ENCODE measurements around the gene UBR4. TPM values are rescaled to one million over a fixed set of nuclear protein-coding genes. Genes with fewer than 3 reads are reported as not detected.
A peak's percentile ranks its signal among the peaks of the same experiment; 100 is the strongest.
"Not testable (repeated sequence)": the region's sequence is repeated elsewhere in the genome, so short reads cannot be mapped to it uniquely, and the experiment has no call there.

The UBR4 gene
- total RNA-seq, 4 donors from 2014 or later = 132 to 268 (median 170) TPM

- no peak overlapping the region for H3K27ac ChIP-seq (replicated peaks in 1 of 4)
- intact Hi-C loops (cut with DNase I) = no loop called here
- TF ChIP-seq EP300 (IDR thresholded peaks at IDR 0.05) = no peak
- no peak for TF ChIP-seq POLR2A (IDR thresholded peaks at IDR 0.05; ENCODE audit: low read depth)
- TF ChIP-seq POLR2AphosphoS5 (IDR thresholded peaks at IDR 0.05) = no peak
- TF ChIP-seq, protein P1, sequence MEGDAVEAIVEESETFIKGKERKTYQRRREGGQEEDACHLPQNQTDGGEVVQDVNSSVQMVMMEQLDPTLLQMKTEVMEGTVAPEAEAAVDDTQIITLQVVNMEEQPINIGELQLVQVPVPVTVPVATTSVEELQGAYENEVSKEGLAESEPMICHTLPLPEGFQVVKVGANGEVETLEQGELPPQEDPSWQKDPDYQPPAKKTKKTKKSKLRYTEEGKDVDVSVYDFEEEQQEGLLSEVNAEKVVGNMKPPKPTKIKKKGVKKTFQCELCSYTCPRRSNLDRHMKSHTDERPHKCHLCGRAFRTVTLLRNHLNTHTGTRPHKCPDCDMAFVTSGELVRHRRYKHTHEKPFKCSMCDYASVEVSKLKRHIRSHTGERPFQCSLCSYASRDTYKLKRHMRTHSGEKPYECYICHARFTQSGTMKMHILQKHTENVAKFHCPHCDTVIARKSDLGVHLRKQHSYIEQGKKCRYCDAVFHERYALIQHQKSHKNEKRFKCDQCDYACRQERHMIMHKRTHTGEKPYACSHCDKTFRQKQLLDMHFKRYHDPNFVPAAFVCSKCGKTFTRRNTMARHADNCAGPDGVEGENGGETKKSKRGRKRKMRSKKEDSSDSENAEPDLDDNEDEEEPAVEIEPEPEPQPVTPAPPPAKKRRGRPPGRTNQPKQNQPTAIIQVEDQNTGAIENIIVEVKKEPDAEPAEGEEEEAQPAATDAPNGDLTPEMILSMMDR (IDR thresholded peaks at IDR 0.05) = no peak
Measured at GRCh38 chr1:19187852-19188251, 22.2 kb downstream of the UBR4 start.

GRCh38 chr1:19186001-19186400 is 24.1 kb downstream of the UBR4 start:
- no peak for DNase-seq (ENCODE audit: extremely low spot score)
- no peak overlapping the region for H3K27ac ChIP-seq (replicated peaks in 1 of 4)
- H3K9me3 ChIP-seq = no peaks in the 10 kb centered on the region
- H3K4me1 ChIP-seq = peaks cover 0 to 17% (median 13%) of the 10 kb centered on the region in 4 donors
- H3K27me3 ChIP-seq = no peaks in the 10 kb centered on the region
- 95% methylated on average over 2 of the region's 2 CpGs for WGBS
- no peak for TF ChIP-seq POLR2AphosphoS5 (IDR thresholded peaks at IDR 0.05)
- no peak for TF ChIP-seq POLR2A (IDR thresholded peaks at IDR 0.05; ENCODE audit: low read depth)
- H3K4me3 ChIP-seq = no peak overlapping the region
- intact Hi-C loops (cut with DNase I) = no loop called here
- H3K36me3 ChIP-seq = peaks cover 76 to 100% (median 90%) of the 10 kb centered on the region in 4 donors

More at GRCh38 chr1:19187852-19188251, 22.2 kb downstream of the UBR4 start:
- no peak for DNase-seq (ENCODE audit: extremely low spot score)
- Histone ChIP-seq H3K4me3 (no peak overlapping the region), H3K36me3 (peaks cover 78 to 100% (median 92%) of the 10 kb centered on the region in 4 donors), H3K9me3 (no peaks in the 10 kb centered on the region), H3K27me3 (no peaks in the 10 kb centered on the region), H3K4me1 (peaks cover 0 to 17% (median 13%) of the 10 kb centered on the region in 4 donors)

- WGBS = 93% methylated on average over 5 of the region's 5 CpGs
- intact Hi-C loops (cut with DNase I) = loop anchor here (5.0 kb wide), 1 partner anchor 60 kb away; no protein-coding TSS in a partner anchor
- no peak overlapping the region for H3K4me3 ChIP-seq
- no peak overlapping the region for H3K27ac ChIP-seq (replicated peaks in 1 of 4)
- H3K27me3 ChIP-seq = no peaks in the 10 kb centered on the region
- TF ChIP-seq, protein P1 (IDR thresholded peaks at IDR 0.05) = no peak
- no peak for TF ChIP-seq EP300 (IDR thresholded peaks at IDR 0.05)
- DNase-seq (ENCODE audit: extremely low spot score) = no peak
- H3K4me1 ChIP-seq = no peaks in the 10 kb centered on the region
- peaks cover 79 to 98% (median 96%) of the 10 kb centered on the region in 4 donors for H3K36me3 ChIP-seq
- no peaks in the 10 kb centered on the region for H3K9me3 ChIP-seq
Measured at GRCh38 chr1:19182223-19182622, 27.8 kb downstream of the UBR4 start.

DNA sequence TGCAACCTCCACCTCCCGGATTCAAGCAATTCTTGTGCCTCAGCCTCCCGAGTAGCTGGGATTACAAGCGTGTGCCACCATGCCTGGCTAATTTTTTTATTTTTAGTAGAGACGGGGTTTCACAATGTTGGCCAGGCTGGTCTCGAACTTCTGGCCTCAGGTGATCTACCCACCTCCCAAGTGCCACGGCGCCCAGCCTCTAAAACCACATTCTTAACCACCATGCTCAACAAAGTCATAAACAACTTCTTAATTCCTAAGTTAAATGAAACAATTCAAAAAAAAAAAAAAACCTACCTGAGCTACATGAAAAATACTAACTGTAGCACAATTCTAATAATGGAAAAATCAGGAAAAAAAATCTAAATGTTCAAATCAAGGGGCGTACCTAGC is 29.8 kb downstream of the UBR4 start:
- DNase-seq (ENCODE audit: extremely low spot score); H3K9me3 ChIP-seq; H3K4me1 ChIP-seq; H3K27me3 ChIP-seq; H3K4me3 ChIP-seq; H3K27ac ChIP-seq (replicated peaks in 1 of 4): not testable (repeated sequence)
- intact Hi-C loops (cut with DNase I) = loop anchor here (5.0 kb wide), 1 partner anchor 62 kb away; no protein-coding TSS in a partner anchor
- H3K36me3 ChIP-seq = peaks cover 74 to 98% (median 96%) of the 10 kb centered on the region in 4 donors
- WGBS = 91% methylated on average over 8 of the region's 8 CpGs

- DNase-seq (ENCODE audit: extremely low spot score) = no peak
- WGBS = 80% methylated on average over 8 of the region's 8 CpGs
- Histone ChIP-seq H3K27ac (replicated peaks in 1 of 4) (no peak overlapping the region), H3K9me3 (no peaks in the 10 kb centered on the region), H3K36me3 (peaks cover 70 to 98% (median 96%) of the 10 kb centered on the region in 4 donors), H3K4me3 (no peak overlapping the region), H3K27me3 (no peaks in the 10 kb centered on the region), H3K4me1 (no peaks in the 10 kb centered on the region)
- intact Hi-C loops (cut with DNase I) = loop anchor here (5.0 to 10.0 kb wide), 2 partner anchors 63 to 65 kb away; no protein-coding TSS in a partner anchor
- TF ChIP-seq, protein P1 (IDR thresholded peaks at IDR 0.05) = peak; percentile 13 to 34 (median 28)
- TF ChIP-seq EP300 (IDR thresholded peaks at IDR 0.05) = no peak
Measured at GRCh38 chr1:19179597-19180264, 30.3 kb downstream of the UBR4 start.

Measured in esophagus muscularis mucosa (tissue), 4 donors.